Activated naive CD8-positive, alpha-beta T cell treated with anti-CD3 and anti-CD28 coated beads, Interleukin-2, amount 10 ng/mL, durations not matched to agents 7 days and 5 days (primary cell): Measurements from ENCODE around the gene CACNA2D4. TPM values are rescaled to one million over a fixed set of nuclear protein-coding genes. Genes with fewer than 3 reads are reported as not detected.

Experiments
- ATAC-seq: fragments of 150-1000 bp; cut with Tn5 transposase; one replicate; pipeline ENCODE4 v1.10.0; 2021; ENCODE audit warnings: low read depth, moderate library complexity
- POLR2A ChIA-PET: fragments of 350-600 bp; sonication (Branson Sonifier 250); formaldehyde crosslinking; loops from one replicate; lab custom pipeline; 2021; ENCODE audit warnings: antibody characterized with exemption; lab: Charles Lee
- DNase-seq: peaks from one replicate; pipeline ENCODE4 v3.0.0; 2021
- H3K27ac Mint-ChIP-seq: one replicate; pipeline ENCODE4 v1.8.0; 2022; ENCODE audit warnings: mild to moderate bottlenecking, mixed read lengths
- H3K27me3 Mint-ChIP-seq: one replicate; pipeline ENCODE4 v1.8.0; 2022; ENCODE audit warnings: mild to moderate bottlenecking, moderate library complexity, mixed read lengths
- H3K36me3 Mint-ChIP-seq: one replicate; pipeline ENCODE4 v1.8.0; 2021; ENCODE audit warnings: mild to moderate bottlenecking, mixed read lengths
- H3K4me1 Mint-ChIP-seq: one replicate; pipeline ENCODE4 v1.8.0; 2021; ENCODE audit warnings: mixed read lengths
- H3K4me3 Mint-ChIP-seq: one replicate; pipeline ENCODE4 v1.8.0; 2022; ENCODE audit warnings: mild to moderate bottlenecking, moderate library complexity, mixed read lengths
- H3K9me3 Mint-ChIP-seq: one replicate; pipeline ENCODE4 v1.8.0; 2021; ENCODE audit warnings: mixed read lengths
- total RNA-seq, 2 experiments: library from RNA; stranded (reverse); gene quantifications; one replicate each; pipeline ENCODE4 v1.2.3, GENCODE V29; 2021

The CACNA2D4 gene
- total RNA-seq, 2 experiments from 2014 or later = 8.0 to 10.4 TPM

DNA sequence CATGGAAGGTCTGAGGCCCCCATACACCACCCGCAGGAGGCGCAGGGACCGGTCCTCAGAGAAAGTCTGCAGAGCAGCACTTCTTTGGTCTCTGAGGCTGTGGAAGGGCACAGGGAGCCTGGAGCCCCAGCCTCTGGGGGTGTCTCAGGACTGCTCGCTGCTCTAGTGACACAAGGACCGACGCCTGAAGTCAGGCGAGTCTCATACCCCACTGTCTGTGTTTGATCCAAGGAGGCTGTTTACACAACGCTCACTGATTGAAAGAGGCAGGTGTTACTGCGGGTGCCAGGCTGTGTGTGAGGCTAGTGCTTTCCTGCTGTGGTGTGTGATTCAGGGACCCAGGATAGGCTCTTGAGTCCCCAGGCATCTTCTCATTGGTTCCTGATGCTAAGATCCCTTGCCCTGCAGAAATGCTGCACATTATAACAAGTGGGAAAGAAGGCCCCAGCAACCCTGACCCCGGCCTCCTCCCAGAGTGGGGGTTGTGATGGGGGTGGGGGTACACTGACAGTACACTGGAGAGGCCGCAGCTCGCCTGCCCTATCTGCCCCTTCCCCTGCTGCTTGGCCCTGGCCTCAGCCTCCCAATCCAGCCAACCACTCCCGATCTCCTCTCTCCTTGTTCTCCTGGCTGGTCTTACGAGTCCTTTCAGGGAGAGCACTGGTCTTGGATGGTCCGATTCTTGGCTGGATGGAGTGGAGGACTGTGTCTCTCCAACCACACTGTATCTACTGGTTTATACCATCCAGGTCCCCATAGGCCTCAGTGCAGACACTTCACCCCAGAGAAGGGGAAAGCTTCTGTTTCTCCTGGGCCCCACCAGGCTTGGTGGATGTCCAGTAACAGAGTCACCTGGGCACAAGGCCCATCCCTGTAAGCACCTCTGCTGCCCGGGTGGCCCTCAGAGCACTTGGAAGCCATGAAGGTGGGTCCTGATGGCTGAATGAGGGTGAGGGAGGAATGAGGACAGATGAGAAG, 6.6 kb downstream of the CACNA2D4 start:
- POLR2A ChIA-PET = no interaction called here
- Mint-ChIP-seq H3K36me3 (peaks cover 2% of the 10 kb centered on the region), H3K27me3 (peaks cover 14% of the 10 kb centered on the region), H3K4me1 (peaks cover 18% of the 10 kb centered on the region), H3K27ac (no peak overlapping the region), H3K9me3 (peaks cover 5% of the 10 kb centered on the region), H3K4me3 (no peak overlapping the region)
- no peak for ATAC-seq
- DNase-seq = no peak

DNA sequence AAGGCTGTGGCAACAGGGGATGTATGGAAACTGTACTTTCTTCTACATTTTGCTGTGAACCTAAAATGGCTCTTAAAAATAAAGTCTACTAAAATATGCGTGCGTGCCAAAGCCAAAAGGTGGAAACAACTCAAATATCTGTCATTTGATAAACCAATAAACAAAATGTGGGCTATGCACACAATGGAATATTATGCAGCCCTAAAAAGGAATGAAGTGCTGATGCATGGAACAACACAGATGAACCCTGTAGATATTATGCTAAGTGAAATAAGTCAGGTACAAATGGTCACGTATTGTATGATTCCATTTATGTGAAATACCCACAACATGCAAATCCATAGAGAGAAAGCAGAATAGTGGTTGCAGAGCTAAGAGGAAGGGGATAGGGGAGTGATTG, 8.0 kb downstream of the CACNA2D4 start:
- peaks cover 13% of the 10 kb centered on the region for H3K27me3 Mint-ChIP-seq
- H3K9me3 Mint-ChIP-seq = peaks cover 10% of the 10 kb centered on the region
- POLR2A ChIA-PET = no interaction called here
- H3K4me1 Mint-ChIP-seq = peaks cover 8% of the 10 kb centered on the region
- no peak for DNase-seq
- no peak overlapping the region for H3K4me3 Mint-ChIP-seq
- H3K27ac Mint-ChIP-seq = no peak overlapping the region
- ATAC-seq = no peak
- H3K36me3 Mint-ChIP-seq = no peaks in the 10 kb centered on the region

DNA sequence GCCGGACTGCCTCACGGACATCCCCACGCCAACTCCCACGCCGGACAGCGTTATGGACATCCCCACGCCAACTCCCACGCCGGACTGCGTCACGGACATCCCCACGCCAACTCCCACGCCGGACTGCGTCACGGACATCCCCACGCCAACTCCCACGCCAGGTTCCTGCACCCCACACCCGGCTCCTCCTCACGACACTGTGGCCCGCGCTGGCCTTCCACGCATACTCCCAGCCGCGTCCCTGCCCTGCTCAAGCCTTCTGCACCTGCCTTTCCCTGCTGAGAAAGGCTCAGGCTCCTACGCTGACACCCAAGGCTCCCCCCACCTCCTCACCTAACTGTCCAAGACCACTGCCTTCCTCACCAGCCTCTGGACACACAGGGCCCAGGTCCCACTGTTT, 9.7 kb downstream of the CACNA2D4 start:
- ATAC-seq (no peak), DNase-seq (no peak)
- H3K27me3 Mint-ChIP-seq = peaks cover 14% of the 10 kb centered on the region
- H3K36me3 Mint-ChIP-seq = peaks cover 2% of the 10 kb centered on the region
- no peak overlapping the region for H3K4me3 Mint-ChIP-seq
- POLR2A ChIA-PET = no interaction called here
- H3K9me3 Mint-ChIP-seq = peaks cover 13% of the 10 kb centered on the region
- H3K27ac Mint-ChIP-seq = no peak overlapping the region
- peaks cover 3% of the 10 kb centered on the region for H3K4me1 Mint-ChIP-seq

DNA sequence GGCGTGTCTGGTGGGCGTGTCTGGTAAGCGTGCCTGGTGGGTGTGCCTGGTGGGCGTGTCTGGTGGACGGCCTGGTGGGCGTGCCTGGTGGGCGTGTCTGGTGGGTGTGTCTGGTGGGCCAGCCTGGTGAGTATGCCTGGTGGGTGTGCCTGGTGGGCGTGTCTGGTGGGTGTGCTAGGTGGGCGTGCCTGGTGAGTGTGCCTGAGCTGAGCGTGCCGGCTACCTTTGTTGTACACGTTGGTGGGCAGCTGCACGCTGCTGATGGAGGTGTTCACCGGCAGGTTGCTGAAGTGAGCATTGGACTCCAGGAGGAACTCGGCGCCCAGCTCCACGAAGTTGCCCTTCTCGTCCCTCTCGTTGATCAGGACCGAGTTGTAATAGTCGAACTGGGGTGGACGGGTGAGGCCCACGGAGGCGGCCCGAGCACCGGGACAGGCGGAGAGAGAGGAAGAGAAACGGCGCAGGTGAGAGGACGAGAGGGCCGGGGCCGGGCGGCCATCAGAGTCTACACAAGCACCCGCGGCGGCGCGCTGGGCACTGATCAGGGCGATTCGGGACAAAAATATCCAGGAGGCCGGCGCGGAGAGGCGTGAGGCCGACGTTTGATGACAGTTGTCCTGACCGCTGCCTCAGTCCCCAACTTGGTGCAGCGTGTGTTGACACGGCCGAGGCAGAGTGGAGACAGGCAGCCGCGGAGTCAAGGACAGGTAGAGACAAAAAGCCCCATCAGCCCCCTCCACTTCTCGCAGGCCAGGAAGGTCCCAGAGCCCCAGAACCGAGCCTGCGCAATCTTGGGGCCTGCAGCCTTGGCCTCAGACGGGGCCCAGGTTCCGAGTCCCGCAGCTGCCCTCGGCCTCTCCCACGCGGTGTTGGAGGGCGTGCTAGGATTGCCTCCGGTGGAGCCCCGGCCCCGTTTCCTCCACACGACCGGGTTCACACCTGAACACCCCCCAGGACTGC, 10.5 kb downstream of the CACNA2D4 start:
- H3K9me3 Mint-ChIP-seq = peaks cover 17% of the 10 kb centered on the region

DNA sequence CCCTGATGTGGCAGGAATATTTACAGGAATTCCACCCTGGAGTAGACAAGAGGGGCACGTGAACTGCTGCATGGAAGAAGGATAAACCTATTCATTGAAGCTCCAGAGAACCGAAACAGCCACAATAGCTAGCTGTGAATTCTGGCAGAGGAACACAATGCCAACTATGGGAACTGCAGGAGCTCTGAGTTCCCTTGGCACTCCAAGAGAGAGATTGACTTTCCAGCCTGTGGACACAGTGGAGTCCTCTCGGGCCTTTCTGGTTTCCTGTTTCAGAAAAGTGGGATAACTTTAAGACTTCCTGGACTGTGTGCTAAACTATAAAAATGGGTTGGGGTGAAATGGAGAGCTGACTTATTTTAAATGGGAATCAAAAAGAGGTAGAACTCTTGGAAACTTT, 11.9 kb downstream of the CACNA2D4 start:
- Mint-ChIP-seq H3K27ac (no peak overlapping the region), H3K9me3 (peaks cover 20% of the 10 kb centered on the region), H3K36me3 (peaks cover 2% of the 10 kb centered on the region), H3K4me3 (no peak overlapping the region), H3K27me3 (peaks cover 30% of the 10 kb centered on the region), H3K4me1 (peaks cover 3% of the 10 kb centered on the region)
- no peak for ATAC-seq
- POLR2A ChIA-PET = no interaction called here
- DNase-seq = no peak

More for the DNA sequence above, 10.5 kb downstream of the CACNA2D4 start:
- ATAC-seq = no peak
- peaks cover 21% of the 10 kb centered on the region for H3K27me3 Mint-ChIP-seq
- H3K4me3 Mint-ChIP-seq = peak overlapping the region; percentile 65
- DNase-seq = peak; percentile 32
- no peak overlapping the region for H3K27ac Mint-ChIP-seq
- H3K4me1 Mint-ChIP-seq = peaks cover 3% of the 10 kb centered on the region
- peaks cover 2% of the 10 kb centered on the region for H3K36me3 Mint-ChIP-seq
- POLR2A ChIA-PET = no interaction called here

DNA sequence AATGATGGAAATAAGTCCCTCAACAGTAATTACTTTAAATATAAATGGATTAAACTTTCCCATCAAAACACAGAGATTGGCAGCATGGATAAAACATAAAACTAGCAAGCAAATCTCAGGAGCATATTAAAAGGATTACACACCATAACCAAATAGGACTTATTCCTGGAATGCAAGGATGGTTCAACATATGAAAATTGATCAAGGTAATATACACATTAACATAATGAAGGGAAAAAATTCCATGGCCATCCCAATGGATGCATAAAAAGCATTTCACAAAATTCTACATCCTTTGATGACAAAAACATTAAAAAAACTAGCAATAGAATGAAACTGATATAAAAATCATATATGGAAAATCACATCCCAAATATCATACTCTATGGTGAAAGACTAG, 13.6 kb downstream of the CACNA2D4 start:
- Mint-ChIP-seq H3K27ac (no peak overlapping the region), H3K4me1 (peaks cover 3% of the 10 kb centered on the region), H3K36me3 (peaks cover 2% of the 10 kb centered on the region), H3K9me3 (peaks cover 20% of the 10 kb centered on the region), H3K27me3 (peaks cover 44% of the 10 kb centered on the region), H3K4me3 (no peak overlapping the region)
- DNase-seq (no peak), ATAC-seq (no peak)
- POLR2A ChIA-PET = no interaction called here

DNA sequence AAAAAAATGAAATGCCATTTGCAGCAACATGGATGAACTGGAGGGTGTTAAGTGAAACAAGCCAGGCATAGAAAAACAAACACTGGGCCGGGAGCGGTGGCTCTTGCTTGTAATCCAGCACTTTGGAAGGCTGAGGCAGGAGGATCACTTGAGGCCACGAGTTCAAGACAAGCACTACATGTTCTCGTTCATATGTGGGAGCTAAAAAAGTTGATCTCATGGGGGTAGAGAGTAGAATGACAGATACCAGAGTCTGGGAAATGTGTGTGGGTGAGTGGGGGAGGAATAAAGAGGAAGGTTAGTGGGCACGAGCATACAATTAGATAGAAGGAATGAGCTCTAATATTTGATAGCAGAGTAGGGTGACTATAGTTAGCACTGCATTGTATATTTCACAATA, 21.5 kb downstream of the CACNA2D4 start:
- Mint-ChIP-seq H3K9me3 (peaks cover 6% of the 10 kb centered on the region), H3K4me1 (no peaks in the 10 kb centered on the region), H3K36me3 (peaks cover 1% of the 10 kb centered on the region), H3K27ac (no peak overlapping the region), H3K4me3 (no peak overlapping the region), H3K27me3 (peaks cover 52% of the 10 kb centered on the region)
- DNase-seq (no peak), ATAC-seq (no peak)
- POLR2A ChIA-PET = no interaction called here

DNA sequence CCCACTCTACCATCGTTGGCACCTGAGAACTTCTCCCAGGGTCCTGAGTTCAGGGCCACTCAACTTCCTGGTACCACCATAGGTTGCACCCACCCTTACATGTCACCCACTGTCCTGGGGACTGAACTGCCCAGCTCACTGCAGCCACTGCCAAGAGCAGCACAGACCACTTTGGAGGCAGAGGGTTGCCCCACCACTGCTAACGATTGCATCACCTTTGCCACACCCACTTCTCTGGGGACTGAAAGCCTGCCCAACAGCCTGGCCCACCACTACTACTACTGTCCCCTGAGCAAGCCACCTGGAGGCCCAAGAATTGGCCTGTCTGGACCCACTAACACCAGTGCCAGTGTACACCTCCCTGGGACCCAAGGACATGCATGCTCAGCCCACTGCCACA, 27.6 kb downstream of the CACNA2D4 start:
- DNase-seq = no peak
- peaks cover 11% of the 10 kb centered on the region for H3K9me3 Mint-ChIP-seq
- peaks cover 19% of the 10 kb centered on the region for H3K27me3 Mint-ChIP-seq
- H3K4me1 Mint-ChIP-seq = no peaks in the 10 kb centered on the region
- POLR2A ChIA-PET = no interaction called here
- H3K36me3 Mint-ChIP-seq = peaks cover 1% of the 10 kb centered on the region
- ATAC-seq = no peak
- no peak overlapping the region for H3K27ac Mint-ChIP-seq
- no peak overlapping the region for H3K4me3 Mint-ChIP-seq

DNA sequence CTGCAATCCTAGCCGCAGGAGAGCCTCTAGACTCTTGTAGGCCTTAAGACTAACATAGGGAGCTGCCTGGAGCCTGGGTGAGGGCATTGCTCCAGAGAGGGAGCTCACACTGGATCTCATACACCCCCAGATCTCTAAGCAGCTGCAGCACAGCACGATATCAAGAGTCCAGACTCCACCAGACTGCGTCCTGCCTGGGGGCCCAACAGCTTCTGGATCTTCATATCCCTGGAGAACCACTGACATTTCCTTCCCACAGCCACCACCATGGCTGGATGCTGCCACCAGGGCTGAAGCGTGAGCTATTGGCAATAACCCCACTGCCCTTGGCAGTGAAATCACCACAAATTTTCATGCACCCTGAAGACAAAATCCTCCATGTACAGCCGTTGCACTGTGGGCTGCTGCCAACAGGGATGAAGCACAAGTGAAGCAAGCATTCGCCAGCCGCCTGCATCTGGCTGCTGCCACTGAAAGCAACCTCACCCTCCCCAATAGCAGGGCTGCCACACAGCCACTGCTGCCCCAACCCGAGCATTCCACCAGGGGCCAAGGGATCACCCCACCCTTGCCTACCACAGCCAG, 28.2 kb downstream of the CACNA2D4 start:
- H3K4me1 Mint-ChIP-seq = no peaks in the 10 kb centered on the region
- peaks cover 1% of the 10 kb centered on the region for H3K36me3 Mint-ChIP-seq
- POLR2A ChIA-PET = no interaction called here
- ATAC-seq (no peak), DNase-seq (no peak)
- H3K4me3 Mint-ChIP-seq = no peak overlapping the region
- H3K9me3 Mint-ChIP-seq = peaks cover 11% of the 10 kb centered on the region
- no peak overlapping the region for H3K27ac Mint-ChIP-seq
- H3K27me3 Mint-ChIP-seq = peaks cover 18% of the 10 kb centered on the region

DNA sequence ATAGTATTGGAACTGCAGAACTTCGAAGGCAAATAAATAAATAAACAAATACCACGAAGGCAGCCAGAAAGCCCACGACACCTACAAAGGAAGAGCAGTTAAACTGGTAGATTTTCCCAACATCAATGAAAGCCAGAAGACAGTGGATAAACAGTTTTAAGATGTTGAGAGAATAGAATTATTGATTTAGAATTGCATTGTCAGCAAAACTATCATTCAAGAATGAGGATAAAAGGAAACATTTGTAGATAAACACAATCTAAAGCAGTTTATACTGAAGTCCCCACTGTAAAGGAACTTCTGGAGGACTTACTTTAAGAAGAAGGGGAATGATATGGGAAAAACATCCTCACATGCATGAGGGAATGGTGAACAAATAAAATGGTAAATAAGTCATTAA, 29.5 kb downstream of the CACNA2D4 start:
- DNase-seq (no peak), ATAC-seq (no peak)
- H3K27me3 Mint-ChIP-seq = peaks cover 18% of the 10 kb centered on the region
- no peak overlapping the region for H3K4me3 Mint-ChIP-seq
- H3K9me3 Mint-ChIP-seq = peaks cover 9% of the 10 kb centered on the region
- no peak overlapping the region for H3K27ac Mint-ChIP-seq
- peaks cover 1% of the 10 kb centered on the region for H3K36me3 Mint-ChIP-seq
- POLR2A ChIA-PET = no interaction called here
- no peaks in the 10 kb centered on the region for H3K4me1 Mint-ChIP-seq

DNA sequence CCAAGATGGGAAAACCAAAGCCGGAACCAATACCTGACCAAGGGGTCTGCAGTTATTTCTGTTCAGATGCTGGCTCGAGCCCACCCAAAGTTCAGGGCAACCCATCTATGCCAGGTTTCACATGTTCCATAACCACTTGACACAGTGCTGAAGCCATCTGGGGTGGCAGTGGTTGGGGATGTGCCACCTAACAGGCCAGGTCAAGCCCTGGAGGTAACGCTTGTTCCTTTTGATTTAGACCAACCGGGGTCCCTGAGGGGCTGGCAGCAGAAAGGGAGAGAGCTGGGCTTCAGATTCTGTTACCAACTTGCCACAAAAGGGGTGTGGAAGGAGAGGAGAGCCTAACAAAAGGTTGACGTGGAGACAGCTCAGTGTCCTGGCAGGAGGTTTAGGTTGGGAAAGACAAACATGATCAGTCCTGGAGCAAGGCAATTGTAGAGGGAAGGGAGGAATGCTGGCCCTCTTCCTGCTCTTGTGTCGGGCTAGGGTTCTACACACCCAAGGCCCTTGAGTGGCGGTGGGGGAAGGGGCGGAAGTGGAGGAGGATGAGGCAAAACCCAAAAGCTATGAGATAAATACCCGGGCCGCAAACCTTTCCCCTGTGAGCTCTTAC, 31.9 kb downstream of the CACNA2D4 start:
- no peak overlapping the region for H3K4me3 Mint-ChIP-seq
- H3K9me3 Mint-ChIP-seq = peaks cover 3% of the 10 kb centered on the region
- ATAC-seq (no peak), DNase-seq (no peak)
- POLR2A ChIA-PET = no interaction called here
- no peak overlapping the region for H3K27ac Mint-ChIP-seq
- H3K4me1 Mint-ChIP-seq = no peaks in the 10 kb centered on the region
- no peaks in the 10 kb centered on the region for H3K36me3 Mint-ChIP-seq
- peaks cover 2% of the 10 kb centered on the region for H3K27me3 Mint-ChIP-seq

DNA sequence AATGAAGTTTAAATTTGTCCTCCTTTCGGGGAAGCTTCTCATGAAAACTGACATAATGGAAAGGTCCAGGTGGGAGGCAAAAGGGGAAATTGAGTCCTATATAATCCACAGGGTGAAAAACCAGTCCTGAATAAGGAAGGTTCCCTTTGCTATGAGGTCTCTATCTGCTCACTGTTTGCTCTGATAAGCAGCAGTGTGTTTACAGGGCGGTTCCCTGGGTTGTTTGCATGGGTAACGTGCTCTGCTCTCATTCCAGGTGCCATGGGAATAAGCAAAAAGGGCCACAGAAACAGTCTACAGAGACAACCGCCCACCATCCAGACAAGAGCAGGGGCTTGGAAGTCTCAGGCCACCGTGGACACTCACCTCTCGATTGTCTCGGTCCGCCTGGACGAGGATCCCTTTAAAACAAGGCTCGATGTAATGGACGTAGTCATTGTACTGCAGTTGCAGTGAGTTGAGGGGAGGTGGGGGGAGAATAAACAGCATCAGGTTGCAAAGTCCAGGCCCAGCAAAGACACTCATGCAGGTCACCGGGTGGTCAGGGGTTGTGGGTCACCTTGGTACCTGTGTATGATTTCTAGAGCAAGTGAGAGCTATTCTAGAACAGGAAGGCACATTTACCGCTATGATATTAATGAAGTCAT, 32.7 kb downstream of the CACNA2D4 start:
- POLR2A ChIA-PET = no interaction called here
- ATAC-seq = no peak
- no peak for DNase-seq
- H3K27me3 Mint-ChIP-seq = peaks cover 2% of the 10 kb centered on the region
- H3K27ac Mint-ChIP-seq = no peak overlapping the region
- H3K36me3 Mint-ChIP-seq = no peaks in the 10 kb centered on the region
- H3K9me3 Mint-ChIP-seq = peaks cover 1% of the 10 kb centered on the region
- H3K4me1 Mint-ChIP-seq = no peaks in the 10 kb centered on the region
- H3K4me3 Mint-ChIP-seq = no peak overlapping the region
